RWPE2 (cell line): ENCODE results near the gene LPO.

Experiments
- ATAC-seq: fragments of 200-7000 bp; cut with Tn5 transposase; 3 replicates; pipeline ENCODE4 v1.9.1; 2021; ENCODE audit warnings: low read depth
- DNase-seq: peaks from one replicate; pipeline ENCODE4 v3.0.0-alpha.2; 2020; ENCODE audit warnings: low spot score
- H3K27ac ChIP-seq: fragments of 450-650 bp; 2 replicates; pipeline ENCODE4 v1.5.1; 2017; ENCODE audit warnings: mild to moderate bottlenecking; ENCODE audit not compliant: poor library complexity, severe bottlenecking
- H3K27me3 ChIP-seq: fragments of 250-450 bp; sonication (Bioruptor Pico); 2 replicates; pipeline ENCODE4 v1.5.1; 2021; ENCODE audit warnings: mild to moderate bottlenecking, moderate library complexity; ENCODE audit not compliant: insufficient read depth, poor library complexity, severe bottlenecking
- H3K36me3 ChIP-seq: fragments of 250-450 bp; sonication (Bioruptor Pico); 2 replicates; pipeline ENCODE4 v1.5.1; 2020; ENCODE audit warnings: low read depth, mild to moderate bottlenecking, moderate library complexity
- H3K4me1 ChIP-seq: fragments of 250-450 bp; sonication (Bioruptor Pico); 2 replicates; pipeline ENCODE4 v1.5.1; 2021; ENCODE audit warnings: mild to moderate bottlenecking, moderate library complexity; ENCODE audit not compliant: insufficient read depth, poor library complexity, severe bottlenecking
- H3K4me3 ChIP-seq: fragments of 250-450 bp; sonication (Bioruptor Pico); 2 replicates; pipeline ENCODE4 v1.5.1; 2021; ENCODE audit warnings: mild to moderate bottlenecking, moderate library complexity; ENCODE audit not compliant: severe bottlenecking
- H3K9me3 ChIP-seq: fragments of 250-450 bp; sonication (Bioruptor Pico); 2 replicates; pipeline ENCODE4 v1.5.1; 2021; ENCODE audit warnings: mild to moderate bottlenecking, moderate library complexity; ENCODE audit not compliant: severe bottlenecking
- TF ChIP-seq, protein P1 (sequence below): fragments of 450-650 bp; IDR thresholded peaks from one replicate; pipeline ENCODE4 v1.5.1; 2017; ENCODE audit warnings: mild to moderate bottlenecking, moderate library complexity; ENCODE audit not compliant: poor library complexity, severe bottlenecking

LPO gene

GRCh38 chr17:58305626-58306025, 67.2 kb downstream of the LPO start:
- no peak for ATAC-seq
- Histone ChIP-seq H3K9me3 (no peaks in the 10 kb centered on the region), H3K27ac (no peak overlapping the region), H3K27me3 (no peaks in the 10 kb centered on the region), H3K36me3 (no peaks in the 10 kb centered on the region), H3K4me3 (no peak overlapping the region), H3K4me1 (no peaks in the 10 kb centered on the region)
- no peak for DNase-seq
- TF ChIP-seq, protein P1, sequence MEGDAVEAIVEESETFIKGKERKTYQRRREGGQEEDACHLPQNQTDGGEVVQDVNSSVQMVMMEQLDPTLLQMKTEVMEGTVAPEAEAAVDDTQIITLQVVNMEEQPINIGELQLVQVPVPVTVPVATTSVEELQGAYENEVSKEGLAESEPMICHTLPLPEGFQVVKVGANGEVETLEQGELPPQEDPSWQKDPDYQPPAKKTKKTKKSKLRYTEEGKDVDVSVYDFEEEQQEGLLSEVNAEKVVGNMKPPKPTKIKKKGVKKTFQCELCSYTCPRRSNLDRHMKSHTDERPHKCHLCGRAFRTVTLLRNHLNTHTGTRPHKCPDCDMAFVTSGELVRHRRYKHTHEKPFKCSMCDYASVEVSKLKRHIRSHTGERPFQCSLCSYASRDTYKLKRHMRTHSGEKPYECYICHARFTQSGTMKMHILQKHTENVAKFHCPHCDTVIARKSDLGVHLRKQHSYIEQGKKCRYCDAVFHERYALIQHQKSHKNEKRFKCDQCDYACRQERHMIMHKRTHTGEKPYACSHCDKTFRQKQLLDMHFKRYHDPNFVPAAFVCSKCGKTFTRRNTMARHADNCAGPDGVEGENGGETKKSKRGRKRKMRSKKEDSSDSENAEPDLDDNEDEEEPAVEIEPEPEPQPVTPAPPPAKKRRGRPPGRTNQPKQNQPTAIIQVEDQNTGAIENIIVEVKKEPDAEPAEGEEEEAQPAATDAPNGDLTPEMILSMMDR: no peak

DNA sequence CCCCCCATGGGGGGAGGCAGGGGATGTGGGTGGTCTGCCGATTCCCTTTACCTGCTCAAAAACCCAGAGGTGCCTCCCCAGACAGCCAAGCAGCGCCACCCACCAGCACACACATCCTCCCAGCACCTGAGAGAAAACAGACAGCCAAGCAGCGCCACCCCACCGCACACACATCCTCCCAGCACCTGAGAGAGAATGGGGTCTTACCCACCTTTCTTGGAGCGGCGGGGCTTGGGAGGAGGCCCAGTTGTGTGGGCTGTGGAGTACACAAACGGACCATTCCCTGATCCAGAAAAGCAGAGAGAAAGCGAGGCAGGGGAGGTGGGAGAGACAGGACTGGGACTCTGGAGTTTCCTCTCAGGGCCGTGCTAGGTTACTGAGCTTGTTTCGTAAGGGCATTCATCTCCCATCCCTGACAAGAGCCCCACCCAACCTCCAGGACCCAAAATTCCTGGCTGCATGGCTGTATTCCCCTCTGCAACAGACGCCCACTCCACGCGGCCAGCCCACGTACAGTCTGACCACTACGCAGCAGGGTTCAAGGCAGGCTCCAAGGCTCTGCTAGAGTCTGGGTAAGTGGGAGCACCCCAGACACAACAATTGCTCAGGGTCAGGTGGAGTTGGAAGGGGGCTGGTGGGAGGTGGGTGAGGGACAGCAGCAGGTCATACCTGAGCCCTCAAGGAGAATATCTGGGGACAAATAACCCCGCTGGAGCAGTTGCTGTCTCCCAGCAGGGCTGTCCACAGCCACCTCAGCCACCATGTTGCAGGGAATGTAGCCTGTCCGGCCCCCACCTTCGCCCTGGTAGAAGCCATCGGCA, 68.0 kb downstream of the LPO start:
- Histone ChIP-seq H3K9me3 (no peaks in the 10 kb centered on the region), H3K27ac (no peak overlapping the region), H3K27me3 (no peaks in the 10 kb centered on the region), H3K36me3 (no peaks in the 10 kb centered on the region), H3K4me3 (no peak overlapping the region), H3K4me1 (no peaks in the 10 kb centered on the region)
- ATAC-seq (no peak), DNase-seq (peak; percentile 58)
- TF ChIP-seq, protein P1: no peak

- Histone ChIP-seq H3K9me3 (no peaks in the 10 kb centered on the region), H3K27ac (no peak overlapping the region), H3K4me1 (no peaks in the 10 kb centered on the region), H3K27me3 (no peaks in the 10 kb centered on the region), H3K4me3 (no peak overlapping the region), H3K36me3 (no peaks in the 10 kb centered on the region)
- no peak for ATAC-seq
- no peak for DNase-seq
- TF ChIP-seq, protein P1: no peak
Measured at GRCh38 chr17:58307468-58308172, 69.2 kb downstream of the LPO start.

DNA sequence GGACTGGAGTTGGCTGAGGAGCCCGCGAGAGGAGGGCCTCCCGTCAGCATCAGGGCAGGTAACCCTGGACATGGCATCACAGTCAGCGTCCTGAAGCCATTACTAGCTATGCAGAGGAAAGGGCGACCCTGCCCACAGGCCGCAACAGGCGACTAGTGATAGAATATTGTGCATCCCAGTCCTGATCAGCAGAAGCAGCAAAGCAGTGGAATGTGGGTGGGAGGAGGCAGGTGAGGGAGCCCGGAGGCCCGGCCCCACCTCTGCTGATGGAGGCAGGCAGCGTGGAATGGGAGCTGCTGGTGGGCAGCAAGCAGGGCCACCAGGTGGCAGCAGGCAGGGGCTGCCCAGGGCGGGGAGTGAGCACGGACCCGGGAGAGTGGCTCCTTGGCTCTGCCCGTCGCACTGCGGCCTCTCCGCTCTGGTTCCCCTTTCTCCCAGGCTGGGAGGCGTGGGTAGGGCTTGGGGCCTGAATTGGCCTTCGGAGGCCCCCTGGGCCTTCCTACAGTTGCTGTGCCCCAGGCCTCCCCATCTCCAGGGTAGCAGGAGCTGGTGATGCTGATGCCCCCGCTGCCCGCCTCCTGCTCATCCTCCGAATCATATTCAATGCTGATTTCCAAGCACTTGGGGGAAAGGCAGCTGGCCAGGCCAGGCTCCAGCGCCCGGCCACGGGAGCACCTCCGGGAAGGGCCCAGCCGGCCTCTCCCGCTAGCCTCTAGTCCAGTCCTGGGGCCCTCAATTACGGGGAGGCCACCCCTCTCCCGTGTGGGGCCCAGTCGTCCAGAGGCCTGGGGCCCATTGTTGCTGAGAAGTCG, 70.0 kb downstream of the LPO start:
- H3K4me3 ChIP-seq: no peak overlapping the region
- no peaks in the 10 kb centered on the region for H3K27me3 ChIP-seq
- H3K9me3 ChIP-seq: no peaks in the 10 kb centered on the region
- no peaks in the 10 kb centered on the region for H3K36me3 ChIP-seq
- no peaks in the 10 kb centered on the region for H3K4me1 ChIP-seq
- TF ChIP-seq, protein P1: peak; percentile 24
- DNase-seq (peak; percentile 64), ATAC-seq (peak; percentile 24; the same call in 1 of the 3 replicates)
- H3K27ac ChIP-seq: no peak overlapping the region
